DND-41 (cell line): ENCODE results near the gene OR6Y1.

ENCODE experiments used
- EZH2 ChIP-seq: IDR thresholded peaks from 3 replicates; pipeline ENCODE4 v1.6.1; 2012; ENCODE audit warnings: borderline replicate concordance, low read depth, mild to moderate bottlenecking, moderate library complexity, low read length, inconsistent platforms; ENCODE audit not compliant: severe bottlenecking
- TF ChIP-seq, protein P1 (sequence below): IDR thresholded peaks from 2 replicates; pipeline ENCODE4 v1.5.1; 2012; ENCODE audit warnings: borderline replicate concordance, low read length, moderate library complexity, mild to moderate bottlenecking; ENCODE audit not compliant: poor library complexity, severe bottlenecking; ENCODE audit errors: extremely low read depth

DNA sequence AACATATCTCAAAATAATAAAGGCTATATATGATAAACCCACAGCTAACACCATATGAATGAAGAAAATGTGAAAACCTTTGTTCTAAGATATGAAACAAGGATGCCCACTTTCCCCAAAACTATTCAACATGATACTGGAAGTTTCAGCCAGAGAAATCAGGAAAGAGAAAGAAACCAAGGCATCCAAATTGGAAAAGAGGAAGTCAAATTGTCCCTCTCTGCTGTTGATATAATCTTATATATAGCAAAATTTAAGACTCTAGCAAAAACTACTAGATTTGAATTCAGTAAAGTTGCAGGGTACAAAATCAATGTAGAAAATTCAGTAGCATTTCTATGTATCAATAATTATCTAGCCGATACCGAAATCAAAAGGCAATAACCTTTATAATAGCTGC, 46.5 kb upstream of the OR6Y1 start:
- TF ChIP-seq, protein P1, sequence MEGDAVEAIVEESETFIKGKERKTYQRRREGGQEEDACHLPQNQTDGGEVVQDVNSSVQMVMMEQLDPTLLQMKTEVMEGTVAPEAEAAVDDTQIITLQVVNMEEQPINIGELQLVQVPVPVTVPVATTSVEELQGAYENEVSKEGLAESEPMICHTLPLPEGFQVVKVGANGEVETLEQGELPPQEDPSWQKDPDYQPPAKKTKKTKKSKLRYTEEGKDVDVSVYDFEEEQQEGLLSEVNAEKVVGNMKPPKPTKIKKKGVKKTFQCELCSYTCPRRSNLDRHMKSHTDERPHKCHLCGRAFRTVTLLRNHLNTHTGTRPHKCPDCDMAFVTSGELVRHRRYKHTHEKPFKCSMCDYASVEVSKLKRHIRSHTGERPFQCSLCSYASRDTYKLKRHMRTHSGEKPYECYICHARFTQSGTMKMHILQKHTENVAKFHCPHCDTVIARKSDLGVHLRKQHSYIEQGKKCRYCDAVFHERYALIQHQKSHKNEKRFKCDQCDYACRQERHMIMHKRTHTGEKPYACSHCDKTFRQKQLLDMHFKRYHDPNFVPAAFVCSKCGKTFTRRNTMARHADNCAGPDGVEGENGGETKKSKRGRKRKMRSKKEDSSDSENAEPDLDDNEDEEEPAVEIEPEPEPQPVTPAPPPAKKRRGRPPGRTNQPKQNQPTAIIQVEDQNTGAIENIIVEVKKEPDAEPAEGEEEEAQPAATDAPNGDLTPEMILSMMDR = no peak
- TF ChIP-seq EZH2 = no peak
